ENCODE measurements around the gene DPP10.

DPP10 gene

GRCh38 chr2:114859726-114860510 lies 417.5 kb downstream of the DPP10 start:
- Histone ChIP-seq H2AFZ (ENCODE audit: low read length) (no peak overlapping the region), H4K20me1 (ENCODE audit: insufficient read depth, low read length) (no peaks in the 10 kb centered on the region), H3K36me3 (ENCODE audit: insufficient read depth, low read length) (no peaks in the 10 kb centered on the region), H3K4me3 (ENCODE audit: low read depth, low read length, poor library complexity, severe bottlenecking) (no peak overlapping the region), H3F3A (ENCODE audit: insufficient read depth, low read length) (no peaks in the 10 kb centered on the region), H3K9ac (ENCODE audit: low read length) (no peak overlapping the region), H3K4me1 (ENCODE audit: insufficient read depth, low read length, severe bottlenecking) (no peaks in the 10 kb centered on the region), H3K27ac (ENCODE audit: low read depth, low read length, poor library complexity, severe bottlenecking) (no peak overlapping the region), H3K9me3 (ENCODE audit: low read length) (no peaks in the 10 kb centered on the region), H3K27me3 (ENCODE audit: insufficient read depth, low read length) (no peaks in the 10 kb centered on the region), H3K79me2 (ENCODE audit: insufficient read depth, low read length) (no peaks in the 10 kb centered on the region), H3K4me2 (ENCODE audit: low read length) (no peak overlapping the region), H3K9me2 (ENCODE audit: low read depth, low read length) (no peaks in the 10 kb centered on the region)
- no peak for TF ChIP-seq CTCF (IDR thresholded peaks at IDR 0.05; ENCODE audit: low read length)
- no peak for TF ChIP-seq EZH2 (IDR thresholded peaks at IDR 0.05; ENCODE audit: borderline replicate concordance, low read length)

- Histone ChIP-seq H3K9ac (ENCODE audit: low read length) (no peak overlapping the region), H3K9me2 (ENCODE audit: low read depth, low read length) (no peaks in the 10 kb centered on the region), H2AFZ (ENCODE audit: low read length) (no peak overlapping the region), H3K36me3 (ENCODE audit: insufficient read depth, low read length) (no peaks in the 10 kb centered on the region), H3K9me3 (ENCODE audit: low read length) (no peaks in the 10 kb centered on the region), H3K27ac (ENCODE audit: low read depth, low read length, poor library complexity, severe bottlenecking) (no peak overlapping the region), H4K20me1 (ENCODE audit: insufficient read depth, low read length) (no peaks in the 10 kb centered on the region), H3K4me3 (ENCODE audit: low read depth, low read length, poor library complexity, severe bottlenecking) (no peak overlapping the region), H3K27me3 (ENCODE audit: insufficient read depth, low read length) (no peaks in the 10 kb centered on the region), H3K4me1 (ENCODE audit: insufficient read depth, low read length, severe bottlenecking) (no peaks in the 10 kb centered on the region), H3F3A (ENCODE audit: insufficient read depth, low read length) (no peaks in the 10 kb centered on the region), H3K79me2 (ENCODE audit: insufficient read depth, low read length) (no peaks in the 10 kb centered on the region), H3K4me2 (ENCODE audit: low read length) (no peak overlapping the region)
- TF ChIP-seq CTCF (IDR thresholded peaks at IDR 0.05; ENCODE audit: low read length), result no peak
- no peak for TF ChIP-seq EZH2 (IDR thresholded peaks at IDR 0.05; ENCODE audit: borderline replicate concordance, low read length)
These were observed 419.8 kb downstream of the DPP10 start for GRCh38 chr2:114862243-114862642.

- H3F3A ChIP-seq (ENCODE audit: insufficient read depth, low read length), result no peaks in the 10 kb centered on the region
- H3K9ac ChIP-seq (ENCODE audit: low read length), result no peak overlapping the region
- H4K20me1 ChIP-seq (ENCODE audit: insufficient read depth, low read length), result no peaks in the 10 kb centered on the region
- TF ChIP-seq EZH2 (IDR thresholded peaks at IDR 0.05; ENCODE audit: borderline replicate concordance, low read length), result no peak
- no peak for TF ChIP-seq CTCF (IDR thresholded peaks at IDR 0.05; ENCODE audit: low read length)
- H3K27ac ChIP-seq (ENCODE audit: low read depth, low read length, poor library complexity, severe bottlenecking), result no peak overlapping the region
- H3K36me3 ChIP-seq (ENCODE audit: insufficient read depth, low read length), result no peaks in the 10 kb centered on the region
- no peaks in the 10 kb centered on the region for H3K4me1 ChIP-seq (ENCODE audit: insufficient read depth, low read length, severe bottlenecking)
- H3K4me2 ChIP-seq (ENCODE audit: low read length), result no peak overlapping the region
- H3K9me2 ChIP-seq (ENCODE audit: low read depth, low read length), result no peaks in the 10 kb centered on the region
- H3K9me3 ChIP-seq (ENCODE audit: low read length), result no peaks in the 10 kb centered on the region
- no peaks in the 10 kb centered on the region for H3K79me2 ChIP-seq (ENCODE audit: insufficient read depth, low read length)
- no peaks in the 10 kb centered on the region for H3K27me3 ChIP-seq (ENCODE audit: insufficient read depth, low read length)
- H2AFZ ChIP-seq (ENCODE audit: low read length), result no peak overlapping the region
- no peak overlapping the region for H3K4me3 ChIP-seq (ENCODE audit: low read depth, low read length, poor library complexity, severe bottlenecking)
These were observed 422.5 kb downstream of the DPP10 start for GRCh38 chr2:114864901-114865300.

Measured in OCI-LY1 (cell line).